ENCODE data around the gene SAMD4A.

Gene SAMD4A

GRCh38 chr14:54839701-54840119, 272.8 kb downstream of the SAMD4A start:
- DNase-seq (ENCODE audit: low read depth in 1 of 2, low spot score in 1 of 2) = peak in 1 of 2 experiments; percentile 78
- no peak for TF ChIP-seq JUND (IDR thresholded peaks at IDR 0.05; ENCODE audit: low read depth)
- in situ Hi-C loops (cut with HindIII; ENCODE audit: low pct_unique_long_range_greater_than_20kb, low sequenced_read_pairs) = no loop called here

- DNase-seq (ENCODE audit: low read depth in 1 of 2, low spot score in 1 of 2) = no peak
- TF ChIP-seq JUND (IDR thresholded peaks at IDR 0.05; ENCODE audit: low read depth) = no peak
- in situ Hi-C loops (cut with HindIII; ENCODE audit: low pct_unique_long_range_greater_than_20kb, low sequenced_read_pairs) = no loop called here
These were observed 273.4 kb downstream of the SAMD4A start for GRCh38 chr14:54840336-54840735.

- in situ Hi-C loops (cut with HindIII; ENCODE audit: low pct_unique_long_range_greater_than_20kb, low sequenced_read_pairs) = no loop called here
- TF ChIP-seq JUND (IDR thresholded peaks at IDR 0.05; ENCODE audit: low read depth) = no peak
- DNase-seq (ENCODE audit: low read depth in 1 of 2, low spot score in 1 of 2) = no peak
These were observed 273.9 kb downstream of the SAMD4A start for GRCh38 chr14:54840798-54841197.

Measured in T47D (cell line).